K562 (cell line): ENCODE results near the gene ZNF595. TPM values are rescaled to one million over a fixed set of nuclear protein-coding genes. Genes with fewer than 3 reads are reported as not detected.

Source experiments
- ATAC-seq: fragments of 200-7000 bp; cut with Tn5 transposase; 3 replicates; pipeline ENCODE4 v1.9.1; 2020; ENCODE audit warnings: moderate library complexity
- BruUV-seq: library from RNA; stranded (reverse); fragments of 400-500 nt; replicated peaks from 2 replicates; lab custom pipeline; 2021; lab: Mats Ljungman, UMichigan
- CTCF ChIA-PET: fragments of 300-600 bp; formaldehyde crosslinking; extraction: SDS; loops from one replicate; lab custom pipeline; 2021; ENCODE audit warnings: low intra/inter-chr PET ratio; lab: Yijun Ruan, JAX
- POLR2A ChIA-PET: fragments of 300-600, 350-650 bp; sonication (Branson Sonifier 250); formaldehyde crosslinking; extraction: SDS; loops from one replicate; lab custom pipeline; 2021; ENCODE audit warnings: antibody characterized with exemption, inconsistent platforms; lab: Yijun Ruan, JAX
- DNase-seq, 4 experiments: peaks; one replicate each; pipeline versions ENCODE4 v3.0.0 to v3.0.0-alpha.2; 2011 to 2018; ENCODE audit warnings: low spot score in 3 of 4, mixed read lengths in 3 of 4; ENCODE audit errors: extremely low read depth in 1 of 4
- FAIRE-seq: peaks from 2 replicates; lab custom pipeline; 2011; peaks lifted over from hg19 to GRCh38; lab: Jason Lieb, UNC
- H2AFZ ChIP-seq: 2 replicates; pipeline ENCODE4 v1.6.0; 2011; ENCODE audit warnings: low read depth, low read length, control low read depth, inconsistent platforms
- H3K27ac ChIP-seq: fragments of 200-600 bp; 3 replicates; pipeline ENCODE4 v1.8.0; 2011; ENCODE audit warnings: low read depth, mild to moderate bottlenecking, control low read depth, inconsistent platforms, low read length, moderate library complexity, mixed read lengths; ENCODE audit errors: extremely low read depth
- H3K27me3 ChIP-seq, 2 experiments: fragments of 300-600 bp in 1 of 2; 2 replicates in 1 of 2; 3 replicates in 1 of 2; pipeline versions ENCODE4 v1.6.0 to v1.8.0; 2011; ENCODE audit warnings: inconsistent platforms in 2 of 2, low read length in 2 of 2, mild to moderate bottlenecking in 1 of 2, mixed read lengths in 1 of 2, moderate library complexity in 1 of 2; ENCODE audit not compliant: control insufficient read depth in 2 of 2, insufficient read depth in 2 of 2
- H3K36me3 ChIP-seq: fragments of 300-600 bp; 3 replicates; pipeline ENCODE4 v1.8.0; 2011; ENCODE audit warnings: mild to moderate bottlenecking, low read length, inconsistent platforms; ENCODE audit not compliant: control insufficient read depth, insufficient read depth
- H3K4me1 ChIP-seq, 2 experiments: fragments of 200-600 bp in 1 of 2; replicated peaks in 1 of 2; 2 replicates in 1 of 2; 3 replicates in 1 of 2; pipeline versions ENCODE4 v1.5.1 to v1.8.0; 2011; ENCODE audit warnings: inconsistent platforms in 2 of 2, low read length in 2 of 2, mild to moderate bottlenecking in 1 of 2, mixed read lengths in 1 of 2, moderate library complexity in 1 of 2; ENCODE audit not compliant: control insufficient read depth in 2 of 2, insufficient read depth in 2 of 2
- H3K4me2 ChIP-seq: 2 replicates; pipeline ENCODE4 v1.6.1; 2011; ENCODE audit warnings: low read length, control low read depth, inconsistent platforms, mixed read lengths; ENCODE audit not compliant: insufficient read depth
- H3K4me3 ChIP-seq: fragments of 200-600 bp; sonication (generic), shearing (Covaris generic); 2 replicates; pipeline ENCODE4 v1.5.1; 2016; ENCODE audit warnings: control low read depth, inconsistent platforms
- H3K79me2 ChIP-seq: fragments of 200-600 bp; 3 replicates; pipeline ENCODE4 v1.8.0; 2011; ENCODE audit warnings: low read length, inconsistent platforms; ENCODE audit not compliant: control insufficient read depth, insufficient read depth
- H3K9ac ChIP-seq, 2 experiments: 2 replicates each; pipeline versions ENCODE4 v1.6.0 to v1.6.1; 2011; ENCODE audit warnings: low read depth in 2 of 2, low read length in 2 of 2, control low read depth in 1 of 2, inconsistent platforms in 1 of 2, mild to moderate bottlenecking in 1 of 2, mixed read lengths in 1 of 2; ENCODE audit not compliant: insufficient read depth in 1 of 2
- H3K9me1 ChIP-seq: one replicate; pipeline ENCODE4 v1.6.0; 2011; ENCODE audit warnings: inconsistent platforms, mild to moderate bottlenecking, low read length, moderate library complexity; ENCODE audit not compliant: control insufficient read depth, insufficient read depth
- H3K9me3 ChIP-seq: replicated peaks from 2 replicates; pipeline ENCODE4 v1.5.1; 2011; ENCODE audit warnings: low read depth, low read length, inconsistent platforms; ENCODE audit not compliant: control insufficient read depth, insufficient read depth
- H4K20me1 ChIP-seq: replicated peaks from 2 replicates; pipeline ENCODE4 v1.6.1; 2011; ENCODE audit warnings: low read length, inconsistent platforms, mixed read lengths; ENCODE audit not compliant: control insufficient read depth, insufficient read depth
- ARNT ChIP-seq, 2 experiments: fragments of 450-650 bp; IDR thresholded peaks; 2 replicates each; pipeline ENCODE4 v1.6.1; 2016; ENCODE audit warnings: mild to moderate bottlenecking in 1 of 2
- CREB1 ChIP-seq, 2 experiments: sonication (generic) in 1 of 2; formaldehyde crosslinking in 1 of 2; IDR thresholded peaks; 2 replicates each; pipeline versions ENCODE4 v1.6.1 to v1.8.0; 2012 to 2022; ENCODE audit warnings: inconsistent platforms in 1 of 2, mild to moderate bottlenecking in 1 of 2, missing genetic modification reagents in 1 of 2, moderate library complexity in 1 of 2
- E2F6 ChIP-seq, 2 experiments: IDR thresholded peaks; 2 replicates each; pipeline ENCODE4 v1.6.1; 2011; ENCODE audit warnings: borderline replicate concordance in 1 of 2, control low read depth in 1 of 2, low read depth in 1 of 2, low read length in 1 of 2, mild to moderate bottlenecking in 1 of 2, mixed read lengths in 1 of 2, moderate library complexity in 1 of 2; ENCODE audit not compliant: insufficient read depth in 1 of 2, insufficient read length in 1 of 2, poor library complexity in 1 of 2, severe bottlenecking in 1 of 2; ENCODE audit errors: extremely low read depth in 1 of 2
- FOXM1 ChIP-seq, 2 experiments: fragments of 450-650 bp in 1 of 2; sonication (generic) in 1 of 2; formaldehyde crosslinking in 1 of 2; IDR thresholded peaks; 2 replicates each; pipeline versions ENCODE4 v1.6.1 to v1.9.0; 2017 to 2022; ENCODE audit warnings: low read depth in 2 of 2, mild to moderate bottlenecking in 2 of 2, missing genetic modification reagents in 1 of 2, moderate library complexity in 1 of 2
- HNRNPLL ChIP-seq: fragments of 200-400 bp; formaldehyde crosslinking; IDR thresholded peaks from 2 replicates; pipeline ENCODE4 v1.6.1; 2017; ENCODE audit warnings: low read length, low read depth, mild to moderate bottlenecking; ENCODE audit not compliant: poor library complexity, severe bottlenecking
- NRF1 ChIP-seq, 2 experiments: fragments of 450-650 bp; IDR thresholded peaks in 1 of 2; conservative IDR thresholded peaks in 1 of 2; 2 replicates each; pipeline ENCODE4 v1.6.1; 2014; ENCODE audit warnings: mild to moderate bottlenecking in 2 of 2
- SIN3A ChIP-seq, 2 experiments: fragments of 150-350 bp in 1 of 2; IDR thresholded peaks; 2 replicates each; pipeline ENCODE4 v1.6.1; 2011 to 2016; ENCODE audit warnings: borderline replicate concordance in 2 of 2, low read depth in 2 of 2, low read length in 2 of 2, mild to moderate bottlenecking in 2 of 2, moderate library complexity in 2 of 2; ENCODE audit not compliant: control insufficient read depth in 1 of 2
- YY1 ChIP-seq, 3 experiments: IDR thresholded peaks; 2 replicates each; pipeline ENCODE4 v1.6.1; 2011; ENCODE audit warnings: low read length in 2 of 3, mild to moderate bottlenecking in 2 of 3, moderate library complexity in 2 of 3, borderline replicate concordance in 1 of 3, control low read depth in 1 of 3, low read depth in 1 of 3; ENCODE audit not compliant: insufficient read depth in 3 of 3, insufficient replicate concordance in 2 of 3, control insufficient read depth in 1 of 3, insufficient read length in 1 of 3; ENCODE audit errors: extremely low read depth in 1 of 3
- WGBS: fragments of 100-300 bp; shearing (Covaris generic); methylation state at CpG from one replicate; pipeline ENCODE4 v1.1.6; 2016; ENCODE audit warnings: low coverage, mixed read lengths; ENCODE audit not compliant: insufficient coverage; ENCODE audit errors: missing lambda C conversion rate; 5-methylcytosine and 5-hydroxymethylcytosine counted together
- in situ Hi-C: fragments of 300-500 bp; cut with MboI; formaldehyde crosslinking; loops from 4 replicates; pipeline ENCODE4 v1.15.0; 2018; ENCODE audit warnings: inconsistent platforms, mixed read lengths
- intact Hi-C: fragments of 100-400 bp; cut with micrococcal nuclease; formaldehyde crosslinking; loops from 2 replicates; pipeline ENCODE4 v1.14.2; 2022
- polyA plus RNA-seq, 8 experiments: library from polyadenylated mRNA; depleted of rRNA in 4 of 8; stranded (reverse) in 5 of 8; unstranded in 3 of 8; fragments of >200 nt; fragmentation: Nextera tagmentation in 2 of 8; fragmentation: Illumina TruSeq in 1 of 8; extraction: Ambion mirVana in 2 of 8; extraction: Trizol in 1 of 8; gene quantifications; 2 replicates each; pipeline versions ENCODE4 v1.2.1 to v1.2.3, GENCODE V29; 2011 to 2014; ENCODE audit warnings: inconsistent platforms in 1 of 8, missing spikeins in 1 of 8
- total RNA-seq, 7 experiments: library from RNA; depleted of rRNA in 6 of 7; stranded (reverse); fragments of >200 nt in 6 of 7; fragmentation: Illumina TruSeq in 2 of 7; extraction: Trizol in 2 of 7; gene quantifications; 2 replicates each; pipeline versions ENCODE4 v1.2.1 to v1.2.3, GENCODE V29; 2011 to 2021; ENCODE audit warnings: low replicate concordance in 1 of 7

The ZNF595 gene
- total and polyA plus RNA-seq, 9 of the 15 experiments (the other 6 are each of a cell fraction or from before 2014, with no cell fraction given) = 116 to 632 (median 237) TPM

- peak; percentile 78 to 80 for TF ChIP-seq E2F6 (IDR thresholded peaks at IDR 0.05; ENCODE audit: borderline replicate concordance in 1 of 2, extremely low read depth in 1 of 2, insufficient read depth in 1 of 2, insufficient read length in 1 of 2, low read depth in 1 of 2, low read length in 1 of 2, poor library complexity in 1 of 2, severe bottlenecking in 1 of 2)
- TF ChIP-seq CREB1 (IDR thresholded peaks at IDR 0.05) = peak; percentile 31
- peak; percentile 48; the same call in 1 of the 2 replicates for TF ChIP-seq CREB1 (CRISPR knock-in tag; IDR thresholded peaks at IDR 0.05)
- TF ChIP-seq, all 486 proteins: peak for 84
These were observed 71.4 kb downstream of the ZNF595 start, which contains the start of gene ZNF718 (continued) for GRCh38 chr4:124275-125081.

DNA sequence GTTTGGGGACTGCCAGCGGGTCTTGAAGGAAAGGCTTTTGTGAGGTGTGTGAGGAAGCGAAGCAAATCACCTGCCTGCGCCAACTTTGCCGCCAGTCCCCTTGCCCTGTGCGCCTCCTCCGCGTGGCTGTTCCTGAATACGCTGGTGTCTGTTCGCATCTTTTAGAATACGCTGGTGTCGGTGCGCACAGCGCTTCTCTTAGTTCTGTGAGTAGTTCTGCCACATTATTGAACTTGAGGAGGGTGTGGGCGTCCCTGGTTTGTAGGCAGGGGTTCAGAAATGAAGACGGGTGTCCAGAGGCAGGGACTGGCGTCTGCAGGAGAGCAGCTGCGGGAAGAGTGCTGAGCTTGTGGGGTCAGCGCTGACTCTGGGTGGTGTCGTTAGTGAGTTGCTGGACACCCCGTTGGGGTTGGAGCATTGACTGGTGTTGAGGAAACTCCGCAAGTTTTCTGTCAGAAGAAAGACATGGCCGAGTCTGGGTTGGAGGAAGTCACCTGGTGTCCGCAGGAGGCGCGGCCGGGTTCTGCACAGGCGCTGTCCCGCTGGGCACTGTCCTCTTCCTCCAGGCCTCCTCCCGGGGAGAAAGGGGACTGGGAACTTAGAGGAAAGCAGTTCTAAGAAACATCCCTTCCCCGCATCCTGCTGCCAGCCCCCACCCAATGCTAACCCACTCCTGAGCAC is 72.1 kb downstream of the ZNF595 start:
- peaks cover 22% of the 10 kb centered on the region for H3K9me3 ChIP-seq
- H3K4me3 ChIP-seq = peak overlapping the region; percentile 58
- H2AFZ ChIP-seq = peak overlapping the region; percentile 92
- no TSS peak for BruUV-seq
- H3K9ac ChIP-seq = peak overlapping the region; percentile 87 to 98
- no peaks in the 10 kb centered on the region; the same call in 1 of the 2 replicates for H4K20me1 ChIP-seq
- ChIA-PET CTCF (no interaction called here), POLR2A (interaction anchor here (1.1 to 1.7 kb wide), 4 partner anchors 10 to 348 kb away, joined by 6 to 8 read pairs (median 6); no protein-coding TSS in a partner anchor)
- H3K9me1 ChIP-seq = no peaks in the 10 kb centered on the region
- FAIRE-seq (peak; percentile 52), ATAC-seq (peak; percentile 80), DNase-seq (peak; percentile 32 to 67 (median 40))
- H3K36me3 ChIP-seq = peaks cover 13% of the 10 kb centered on the region; the same call in 1 of the 3 replicates
- intact Hi-C loops = loop anchor here (1.0 kb wide), 1 partner anchor 8 kb away; no protein-coding TSS in a partner anchor
- in situ Hi-C loops = no loop called here
- H3K79me2 ChIP-seq = peaks cover 27% of the 10 kb centered on the region
- WGBS = 4% methylated on average over 18 of the region's 30 CpGs
- peak overlapping the region; percentile 80 for H3K4me2 ChIP-seq
- peak overlapping the region; percentile 92 for H3K27ac ChIP-seq
- peaks cover 3 to 6% of the 10 kb centered on the region in 2 experiments; a peak in 3 of 5 replicates for H3K4me1 ChIP-seq
- no peaks in the 10 kb centered on the region for H3K27me3 ChIP-seq
- TF ChIP-seq NRF1 (conservative IDR thresholded peaks at IDR 0.05 in 1 of 2, IDR thresholded peaks at IDR 0.05 in 1 of 2) = peak; percentile 23 to 40; a peak in 2 of 4 replicates
- peak in 1 of 3 experiments; percentile 58 for TF ChIP-seq YY1 (IDR thresholded peaks at IDR 0.05; ENCODE audit: borderline replicate concordance in 1 of 3, control insufficient read depth in 1 of 3, extremely low read depth in 1 of 3, insufficient read depth in 3 of 3, insufficient read length in 1 of 3, insufficient replicate concordance in 2 of 3, low read depth in 1 of 3, low read length in 2 of 3)
- TF ChIP-seq SIN3A (IDR thresholded peaks at IDR 0.05; ENCODE audit: borderline replicate concordance in 2 of 2, control insufficient read depth in 1 of 2, low read depth in 2 of 2, low read length in 2 of 2) = 0 out of 4 replicates have a peak, but pooled peaks of 1 of the 2 experiments have one; percentile 36
- no peak for TF ChIP-seq FOXM1 (IDR thresholded peaks at IDR 0.05; ENCODE audit: low read depth)
- no peak for TF ChIP-seq FOXM1 (CRISPR knock-in tag; IDR thresholded peaks at IDR 0.05; ENCODE audit: low read depth)
- TF ChIP-seq HNRNPLL = peak; percentile 89
- TF ChIP-seq ARNT (IDR thresholded peaks at IDR 0.05) = no peak
